ENCODE results near the gene SDE2. TPM values are rescaled to one million over a fixed set of nuclear protein-coding genes. Genes with fewer than 3 reads are reported as not detected.
A peak's percentile ranks its signal among the peaks of the same experiment; 100 is the strongest.

The SDE2 gene
- total and polyA plus RNA-seq, 2 of the 4 experiments (the other 2 are of a cell fraction) = 8.5 to 14.7 TPM

DNA sequence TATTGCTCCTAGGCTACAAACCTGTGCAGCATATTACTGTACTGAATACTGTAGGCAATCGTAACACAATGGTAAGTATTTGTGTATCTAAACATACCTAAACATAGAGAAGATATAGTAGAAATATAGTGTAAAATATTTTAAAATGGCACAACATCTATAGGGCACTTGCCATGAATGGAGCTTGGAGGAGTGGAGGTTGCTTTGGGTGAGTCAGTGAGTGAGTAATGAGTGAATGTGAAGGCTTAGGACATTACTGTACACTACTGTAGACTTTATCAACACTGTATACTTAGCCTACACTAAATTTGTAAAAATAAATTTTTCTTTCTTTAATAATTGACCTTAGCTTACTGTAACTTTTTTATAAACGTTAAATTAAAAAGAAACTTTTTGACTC, 66.1 kb downstream of the SDE2 start:
- no peak overlapping the region for H2BK15ac ChIP-seq (ENCODE audit: low read depth, low read length)
- H3K4ac ChIP-seq (ENCODE audit: low read depth, low read length) = no peak overlapping the region
- no peaks in the 10 kb centered on the region; the same call in 1 of the 2 replicates for H3K9me1 ChIP-seq (ENCODE audit: insufficient read depth, low read length)
- no peak overlapping the region for H3K4me2 ChIP-seq (ENCODE audit: low read depth, low read length)
- H2AK5ac ChIP-seq (ENCODE audit: low read depth, low read length) = no peak overlapping the region
- intact Hi-C loops (cut with micrococcal nuclease) (no loop called here), dilution Hi-C loops (cut with HindIII; ENCODE audit: low sequenced_read_pairs, unreplicated experiment) (no loop called here), in situ Hi-C loops (cut with MboI; ENCODE audit: low sequenced_read_pairs) (no loop called here)
- no TSS peak for BruUV-seq (replicated peaks)
- TF ChIP-seq RFX5 (IDR thresholded peaks at IDR 0.05; ENCODE audit: low read depth, low read length) (no peak), FOS (IDR thresholded peaks at IDR 0.05; ENCODE audit: low read depth, low read length) (peak; percentile 80)
- CTCF ChIA-PET = interaction anchor here (1.5 kb wide), 1 partner anchor 16 kb away, joined by 3 read pairs; no protein-coding TSS in a partner anchor
- DNase-seq = peak; percentile 85
- H4K5ac ChIP-seq (ENCODE audit: low read depth, low read length) = no peak overlapping the region
- H2BK120ac ChIP-seq (ENCODE audit: low read depth, low read length) = no peak overlapping the region
- H4K20me1 ChIP-seq (ENCODE audit: insufficient read depth, low read length) = no peaks in the 10 kb centered on the region
- H3K23ac ChIP-seq (ENCODE audit: low read depth, low read length) = no peak overlapping the region
- no peaks in the 10 kb centered on the region for H3K27me3 ChIP-seq (ENCODE audit: control insufficient read depth, insufficient read depth, low read length)
- no peak overlapping the region for H4K8ac ChIP-seq (ENCODE audit: low read depth in 2 of 2, low read length in 2 of 2)
- H2BK5ac ChIP-seq (ENCODE audit: low read depth, low read length, poor library complexity, severe bottlenecking) = no peak overlapping the region
- H2AFZ ChIP-seq (replicated peaks; ENCODE audit: low read length, poor library complexity) = no peak overlapping the region
- WGBS, 2 experiments (ENCODE audit: extremely low coverage in 2 of 2, insufficient read length in 1 of 2) = no CpG with 5 or more reads among the region's 2 CpGs
- H2AK9ac ChIP-seq (replicated peaks; ENCODE audit: low read depth, low read length, poor library complexity) = no peak overlapping the region
- peak; percentile 96 for ATAC-seq (ENCODE audit: low read depth)
- H2BK20ac ChIP-seq (ENCODE audit: low read depth, low read length) = no peak overlapping the region
- H4K91ac ChIP-seq (ENCODE audit: insufficient read depth, low read depth, low read length) = no peak overlapping the region
- POLR2A ChIA-PET (ENCODE audit: unreplicated experiment) = no interaction called here
- H3K4me1 ChIP-seq (ENCODE audit: control insufficient read depth, insufficient read depth, low read length) = no peaks in the 10 kb centered on the region
- no peak overlapping the region for H3K14ac ChIP-seq (replicated peaks; ENCODE audit: low read depth, low read length)
- no peaks in the 10 kb centered on the region for H3K36me3 ChIP-seq (ENCODE audit: control insufficient read depth, insufficient read depth, low read length)
- no peaks in the 10 kb centered on the region for H3K79me1 ChIP-seq (ENCODE audit: low read depth in 1 of 2, low read length in 2 of 2)
- no peak overlapping the region for H3K27ac ChIP-seq (ENCODE audit: insufficient read depth, low read length)
- H3K9me3 ChIP-seq (ENCODE audit: control insufficient read depth, insufficient read depth, low read length) = no peaks in the 10 kb centered on the region
- no peak overlapping the region for H3K56ac ChIP-seq (ENCODE audit: extremely low read depth, insufficient read depth, low read length)
- H3K9ac ChIP-seq (ENCODE audit: low read depth, low read length) = no peak overlapping the region
- no peak overlapping the region for H3K18ac ChIP-seq (ENCODE audit: low read depth, low read length)
- no peak overlapping the region for H3K4me3 ChIP-seq (ENCODE audit: insufficient read depth, low read depth, low read length)

Small RNAs within 50 kb of the gene (microRNA-seq; reads per million reads assigned to microRNA genes)
- gene AL117348.1 (ENCODE audit: insufficient read depth, insufficient read length) (not detected), gene NDUFA3P3 (ENCODE audit: insufficient read depth, insufficient read length) (not detected)

Small RNAs within 50 kb of the gene (small RNA-seq; reads per million reads assigned to genes)
- gene AL117348.1 (0 reads per million in 5 experiments), gene NDUFA3P3 (0 reads per million in 5 experiments)

Other genes starting within 250 kb of the SDE2 start
- 230 and 484 TPM in 2 replicates for gene SRP9, start 221.5 kb downstream of the SDE2 start, total RNA-seq (2012; rRNA removed)
- gene SRP9, start 221.5 kb downstream of the SDE2 start, polyA plus RNA-seq (2012; rRNA removed) = 205 and 295 TPM in 2 replicates
- gene EPHX1, start 189.2 kb downstream of the SDE2 start, total RNA-seq (2012; rRNA removed) = 16.9 and 20.3 TPM in 2 replicates
- gene EPHX1, start 189.2 kb downstream of the SDE2 start, polyA plus RNA-seq (2012; rRNA removed) = 33.8 and 46.3 TPM in 2 replicates
- gene TMEM63A, start 117.0 kb downstream of the SDE2 start, total RNA-seq (2012; rRNA removed) = 4.7 and 5.6 TPM in 2 replicates
- 23.3 and 23.4 TPM in 2 replicates for gene TMEM63A, start 117.0 kb downstream of the SDE2 start, polyA plus RNA-seq (2012; rRNA removed)
- gene LEFTY1, start 110.2 kb downstream of the SDE2 start, total RNA-seq (2012; rRNA removed) = not detected in 2 replicates
- not detected in 2 replicates for gene LEFTY1, start 110.2 kb downstream of the SDE2 start, polyA plus RNA-seq (2012; rRNA removed)
- gene PYCR2, start 75.1 kb downstream of the SDE2 start, total RNA-seq (2012; rRNA removed) = 31.4 and 34.4 TPM in 2 replicates
- gene PYCR2, start 75.1 kb downstream of the SDE2 start, polyA plus RNA-seq (2012; rRNA removed) = 68.1 and 70.6 TPM in 2 replicates
- not detected in 2 replicates for gene LEFTY2, start 58.1 kb downstream of the SDE2 start, total RNA-seq (2012; rRNA removed)
- not detected in 2 replicates for gene LEFTY2, start 58.1 kb downstream of the SDE2 start, polyA plus RNA-seq (2012; rRNA removed)
- gene H3-3A, start 63.4 kb upstream of the SDE2 start, total RNA-seq (2012; rRNA removed) = 171 and 188 TPM in 2 replicates
- gene H3-3A, start 63.4 kb upstream of the SDE2 start, polyA plus RNA-seq (2012; rRNA removed) = 253 and 256 TPM in 2 replicates
- gene ACBD3, start 187.4 kb upstream of the SDE2 start, total RNA-seq (2012; rRNA removed) = 59.7 and 95.3 TPM in 2 replicates
- gene ACBD3, start 187.4 kb upstream of the SDE2 start, polyA plus RNA-seq (2012; rRNA removed) = 27.3 and 30.3 TPM in 2 replicates
- gene MIXL1, start 224.3 kb upstream of the SDE2 start, total RNA-seq (2012; rRNA removed) = not detected in 2 replicates
- not detected in 2 replicates for gene MIXL1, start 224.3 kb upstream of the SDE2 start, polyA plus RNA-seq (2012; rRNA removed)

All from IMR-90 (cell line).